GM18526 (cell line): ENCODE data around the gene NYAP2.

Experiments used
- POLR2A ChIP-seq: IDR thresholded peaks from 3 replicates; pipeline ENCODE4 v1.6.1; 2011; ENCODE audit not compliant: insufficient read length; ENCODE audit errors: extremely low read depth

Gene NYAP2

GRCh38 chr2:225416616-225417367, 17.3 kb downstream of the NYAP2 start:
- TF ChIP-seq POLR2A, result no peak

GRCh38 chr2:225419033-225419432, 19.5 kb downstream of the NYAP2 start:
- no peak for TF ChIP-seq POLR2A

GRCh38 chr2:225422145-225422544, 22.6 kb downstream of the NYAP2 start:
- no peak for TF ChIP-seq POLR2A

GRCh38 chr2:225425284-225425683, 25.8 kb downstream of the NYAP2 start:
- TF ChIP-seq POLR2A, result no peak

- no peak for TF ChIP-seq POLR2A
These were observed 28.9 kb downstream of the NYAP2 start for GRCh38 chr2:225428360-225428759.

GRCh38 chr2:225429717-225430116, 30.2 kb downstream of the NYAP2 start:
- no peak for TF ChIP-seq POLR2A

GRCh38 chr2:225431105-225431863, 31.8 kb downstream of the NYAP2 start:
- no peak for TF ChIP-seq POLR2A

- no peak for TF ChIP-seq POLR2A
These were observed 34.5 kb downstream of the NYAP2 start for GRCh38 chr2:225434014-225434413.

- TF ChIP-seq POLR2A, result no peak
These were observed 37.8 kb downstream of the NYAP2 start for GRCh38 chr2:225437319-225437718.

GRCh38 chr2:225438248-225438647, 38.7 kb downstream of the NYAP2 start:
- TF ChIP-seq POLR2A, result no peak

- no peak for TF ChIP-seq POLR2A
These were observed 53.2 kb downstream of the NYAP2 start for GRCh38 chr2:225452677-225453076.

- TF ChIP-seq POLR2A, result no peak
These were observed 54.9 kb downstream of the NYAP2 start for GRCh38 chr2:225454412-225454811.

- TF ChIP-seq POLR2A, result no peak
These were observed 57.2 kb downstream of the NYAP2 start for GRCh38 chr2:225456619-225457260.

GRCh38 chr2:225457482-225457881, 58.0 kb downstream of the NYAP2 start:
- TF ChIP-seq POLR2A, result no peak

- no peak for TF ChIP-seq POLR2A
These were observed 59.1 kb downstream of the NYAP2 start for GRCh38 chr2:225458431-225459117.
